K562 (cell line): ENCODE data around the gene CCDC85C. TPM values are rescaled to one million over a fixed set of nuclear protein-coding genes. Genes with fewer than 3 reads are reported as not detected.

Experiments
- ATAC-seq: fragments of 200-7000 bp; cut with Tn5 transposase; 3 replicates; pipeline ENCODE4 v1.9.1; 2020; ENCODE audit warnings: moderate library complexity
- BruUV-seq: library from RNA; stranded (reverse); fragments of 400-500 nt; replicated peaks from 2 replicates; lab custom pipeline; 2021; lab: Mats Ljungman, UMichigan
- CTCF ChIA-PET: fragments of 300-600 bp; formaldehyde crosslinking; extraction: SDS; loops from one replicate; lab custom pipeline; 2021; ENCODE audit warnings: low intra/inter-chr PET ratio; lab: Yijun Ruan, JAX
- POLR2A ChIA-PET: fragments of 300-600, 350-650 bp; sonication (Branson Sonifier 250); formaldehyde crosslinking; extraction: SDS; loops from one replicate; lab custom pipeline; 2021; ENCODE audit warnings: antibody characterized with exemption, inconsistent platforms; lab: Yijun Ruan, JAX
- DNase-seq, 4 experiments: peaks; one replicate each; pipeline versions ENCODE4 v3.0.0 to v3.0.0-alpha.2; 2011 to 2018; ENCODE audit warnings: low spot score in 3 of 4, mixed read lengths in 3 of 4; ENCODE audit errors: extremely low read depth in 1 of 4
- FAIRE-seq: peaks from 2 replicates; lab custom pipeline; 2011; peaks lifted over from hg19 to GRCh38; lab: Jason Lieb, UNC
- H2AFZ ChIP-seq: 2 replicates; pipeline ENCODE4 v1.6.0; 2011; ENCODE audit warnings: low read depth, low read length, control low read depth, inconsistent platforms
- H3K27ac ChIP-seq: fragments of 200-600 bp; 3 replicates; pipeline ENCODE4 v1.8.0; 2011; ENCODE audit warnings: low read depth, mild to moderate bottlenecking, control low read depth, inconsistent platforms, low read length, moderate library complexity, mixed read lengths; ENCODE audit errors: extremely low read depth
- H3K27me3 ChIP-seq, 2 experiments: fragments of 300-600 bp in 1 of 2; 2 replicates in 1 of 2; 3 replicates in 1 of 2; pipeline versions ENCODE4 v1.6.0 to v1.8.0; 2011; ENCODE audit warnings: inconsistent platforms in 2 of 2, low read length in 2 of 2, mild to moderate bottlenecking in 1 of 2, mixed read lengths in 1 of 2, moderate library complexity in 1 of 2; ENCODE audit not compliant: control insufficient read depth in 2 of 2, insufficient read depth in 2 of 2
- H3K36me3 ChIP-seq: fragments of 300-600 bp; 3 replicates; pipeline ENCODE4 v1.8.0; 2011; ENCODE audit warnings: mild to moderate bottlenecking, low read length, inconsistent platforms; ENCODE audit not compliant: control insufficient read depth, insufficient read depth
- H3K4me1 ChIP-seq, 2 experiments: fragments of 200-600 bp in 1 of 2; replicated peaks in 1 of 2; 2 replicates in 1 of 2; 3 replicates in 1 of 2; pipeline versions ENCODE4 v1.5.1 to v1.8.0; 2011; ENCODE audit warnings: inconsistent platforms in 2 of 2, low read length in 2 of 2, mild to moderate bottlenecking in 1 of 2, mixed read lengths in 1 of 2, moderate library complexity in 1 of 2; ENCODE audit not compliant: control insufficient read depth in 2 of 2, insufficient read depth in 2 of 2
- H3K4me2 ChIP-seq: 2 replicates; pipeline ENCODE4 v1.6.1; 2011; ENCODE audit warnings: low read length, control low read depth, inconsistent platforms, mixed read lengths; ENCODE audit not compliant: insufficient read depth
- H3K4me3 ChIP-seq: fragments of 200-600 bp; sonication (generic), shearing (Covaris generic); 2 replicates; pipeline ENCODE4 v1.5.1; 2016; ENCODE audit warnings: control low read depth, inconsistent platforms
- H3K79me2 ChIP-seq: fragments of 200-600 bp; 3 replicates; pipeline ENCODE4 v1.8.0; 2011; ENCODE audit warnings: low read length, inconsistent platforms; ENCODE audit not compliant: control insufficient read depth, insufficient read depth
- H3K9ac ChIP-seq, 2 experiments: 2 replicates each; pipeline versions ENCODE4 v1.6.0 to v1.6.1; 2011; ENCODE audit warnings: low read depth in 2 of 2, low read length in 2 of 2, control low read depth in 1 of 2, inconsistent platforms in 1 of 2, mild to moderate bottlenecking in 1 of 2, mixed read lengths in 1 of 2; ENCODE audit not compliant: insufficient read depth in 1 of 2
- H3K9me1 ChIP-seq: one replicate; pipeline ENCODE4 v1.6.0; 2011; ENCODE audit warnings: inconsistent platforms, mild to moderate bottlenecking, low read length, moderate library complexity; ENCODE audit not compliant: control insufficient read depth, insufficient read depth
- H3K9me3 ChIP-seq: replicated peaks from 2 replicates; pipeline ENCODE4 v1.5.1; 2011; ENCODE audit warnings: low read depth, low read length, inconsistent platforms; ENCODE audit not compliant: control insufficient read depth, insufficient read depth
- H4K20me1 ChIP-seq: replicated peaks from 2 replicates; pipeline ENCODE4 v1.6.1; 2011; ENCODE audit warnings: low read length, inconsistent platforms, mixed read lengths; ENCODE audit not compliant: control insufficient read depth, insufficient read depth
- DDX20 ChIP-seq: fragments of 450-650 bp; IDR thresholded peaks from 2 replicates; pipeline ENCODE4 v1.6.1; 2016; ENCODE audit warnings: missing genetic modification characterization, low read depth, mild to moderate bottlenecking, missing compliant biosample characterization, moderate library complexity
- MYBL2 ChIP-seq, 2 experiments: fragments of 450-650 bp in 1 of 2; sonication (generic) in 1 of 2; formaldehyde crosslinking in 1 of 2; IDR thresholded peaks; 2 replicates each; pipeline versions ENCODE4 v1.6.1 to v1.8.1; 2017 to 2022; ENCODE audit warnings: borderline replicate concordance in 1 of 2, inconsistent platforms in 1 of 2, low read depth in 1 of 2, mild to moderate bottlenecking in 1 of 2, missing genetic modification reagents in 1 of 2, moderate library complexity in 1 of 2
- RAD21 ChIP-seq, 2 experiments: fragments of 250-450 bp in 1 of 2; fragments of 450-650 bp in 1 of 2; sonication (Bioruptor Pico) in 1 of 2; formaldehyde crosslinking in 1 of 2; IDR thresholded peaks in 1 of 2; conservative IDR thresholded peaks in 1 of 2; 2 replicates each; pipeline versions ENCODE4 v1.4.0 to v1.8.0; 2020 to 2022; ENCODE audit warnings: mild to moderate bottlenecking in 2 of 2, moderate library complexity in 1 of 2
- TAF1 ChIP-seq: IDR thresholded peaks from 2 replicates; pipeline ENCODE4 v1.6.1; 2011; ENCODE audit warnings: mild to moderate bottlenecking, low read length, moderate library complexity; ENCODE audit not compliant: insufficient read depth, control insufficient read depth, severe bottlenecking; ENCODE audit errors: extremely low read depth
- TSC22D4 ChIP-seq: fragments of 450-650 bp; IDR thresholded peaks from 2 replicates; pipeline ENCODE4 v1.6.1; 2016; ENCODE audit warnings: missing genetic modification characterization, missing biosample characterization, control low read depth
- ZNF644 ChIP-seq: fragments of 200-800 bp; sonication (Bioruptor generic); IDR thresholded peaks from 2 replicates; pipeline ENCODE4 v1.6.1; 2016; ENCODE audit warnings: low read depth, missing genetic modification characterization, missing compliant biosample characterization
- WGBS: fragments of 100-300 bp; shearing (Covaris generic); methylation state at CpG from one replicate; pipeline ENCODE4 v1.1.6; 2016; ENCODE audit warnings: low coverage, mixed read lengths; ENCODE audit not compliant: insufficient coverage; ENCODE audit errors: missing lambda C conversion rate; 5-methylcytosine and 5-hydroxymethylcytosine counted together
- in situ Hi-C: fragments of 300-500 bp; cut with MboI; formaldehyde crosslinking; loops from 4 replicates; pipeline ENCODE4 v1.15.0; 2018; ENCODE audit warnings: inconsistent platforms, mixed read lengths
- intact Hi-C: fragments of 100-400 bp; cut with micrococcal nuclease; formaldehyde crosslinking; loops from 2 replicates; pipeline ENCODE4 v1.14.2; 2022
- polyA plus RNA-seq, 8 experiments: library from polyadenylated mRNA; depleted of rRNA in 4 of 8; stranded (reverse) in 5 of 8; unstranded in 3 of 8; fragments of >200 nt; fragmentation: Nextera tagmentation in 2 of 8; fragmentation: Illumina TruSeq in 1 of 8; extraction: Ambion mirVana in 2 of 8; extraction: Trizol in 1 of 8; gene quantifications; 2 replicates each; pipeline versions ENCODE4 v1.2.1 to v1.2.3, GENCODE V29; 2011 to 2014; ENCODE audit warnings: inconsistent platforms in 1 of 8, missing spikeins in 1 of 8
- total RNA-seq, 7 experiments: library from RNA; depleted of rRNA in 6 of 7; stranded (reverse); fragments of >200 nt in 6 of 7; fragmentation: Illumina TruSeq in 2 of 7; extraction: Trizol in 2 of 7; gene quantifications; 2 replicates each; pipeline versions ENCODE4 v1.2.1 to v1.2.3, GENCODE V29; 2011 to 2021; ENCODE audit warnings: low replicate concordance in 1 of 7
- TF ChIP-seq, protein P1 (sequence below): fragments of 200-800 bp; sonication (Bioruptor generic); IDR thresholded peaks from 2 replicates; pipeline ENCODE4 v1.6.1; 2016; ENCODE audit warnings: missing genetic modification characterization, missing compliant biosample characterization
- TF ChIP-seq, protein P2 (sequence below), 2 experiments: fragments of 250-450 bp in 1 of 2; fragments of 450-650 bp in 1 of 2; sonication (Bioruptor Pico) in 1 of 2; IDR thresholded peaks; 2 replicates each; pipeline versions ENCODE4 v1.6.1 to v1.8.0; 2016 to 2021; ENCODE audit warnings: mild to moderate bottlenecking in 2 of 2, moderate library complexity in 2 of 2, missing compliant biosample characterization in 1 of 2, missing genetic modification characterization in 1 of 2
- TF ChIP-seq, protein P3 (sequence below), 3 experiments: IDR thresholded peaks in 2 of 3; conservative IDR thresholded peaks in 1 of 3; 2 replicates each; pipeline ENCODE4 v1.5.1; 2011 to 2012; ENCODE audit warnings: low read length in 3 of 3, mild to moderate bottlenecking in 3 of 3, control low read depth in 2 of 3, improper control_type of control experiment in 1 of 3, inconsistent platforms in 1 of 3, low read depth in 1 of 3, mixed read lengths in 1 of 3, moderate library complexity in 1 of 3; ENCODE audit not compliant: insufficient read depth in 2 of 3

CCDC85C gene
- total and polyA plus RNA-seq, 9 of the 15 experiments (the other 6 are each of a cell fraction or from before 2014, with no cell fraction given): 0.18 to 22.0 (median 6.3) TPM

DNA sequence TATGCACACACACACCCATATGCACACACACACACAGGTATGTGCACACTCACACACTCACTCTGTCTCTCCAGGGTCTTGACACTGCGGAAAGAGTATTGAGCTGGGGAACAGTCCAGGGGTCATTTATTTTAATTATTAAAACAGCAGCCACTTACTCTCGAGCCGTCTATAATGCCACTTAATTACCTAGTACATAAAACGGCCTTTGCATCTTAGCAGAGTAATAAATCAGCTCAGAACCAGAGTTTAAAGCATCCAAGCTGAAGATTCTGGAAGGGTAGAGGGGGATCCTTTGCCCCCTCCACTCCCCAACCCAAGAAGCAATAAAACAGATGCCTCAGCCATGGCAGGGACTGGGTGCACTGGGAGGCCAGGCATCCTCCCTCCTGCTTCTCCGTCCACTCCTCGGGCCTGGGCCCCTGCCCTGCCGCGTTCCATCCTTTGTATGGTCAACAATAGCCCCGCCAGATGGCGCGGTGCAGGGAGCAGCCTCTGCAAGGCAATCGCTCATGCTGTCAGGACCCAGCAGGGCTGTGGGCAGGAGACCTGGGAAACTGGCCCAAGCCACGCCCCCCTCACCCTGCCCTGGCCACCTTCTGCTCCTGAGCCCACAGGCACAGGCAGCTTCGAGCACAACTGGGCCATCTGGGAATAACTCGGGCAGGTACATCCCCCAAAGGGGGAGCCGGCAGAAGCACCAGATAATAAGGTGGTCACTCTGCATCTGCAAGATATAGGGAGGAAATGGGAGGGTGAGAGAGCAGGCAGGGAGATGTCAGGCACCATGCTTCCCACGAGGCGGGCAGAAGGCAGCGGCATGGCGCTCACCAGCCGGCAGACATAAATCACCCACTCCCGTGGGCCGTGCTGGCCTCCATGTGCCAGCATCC lies 40.9 kb downstream of the CCDC85C start:
- WGBS: 27% methylated on average over 20 of the region's 23 CpGs
- no peak for TF ChIP-seq TAF1
- TF ChIP-seq DDX20 (tag): no peak
- TF ChIP-seq, protein P1, sequence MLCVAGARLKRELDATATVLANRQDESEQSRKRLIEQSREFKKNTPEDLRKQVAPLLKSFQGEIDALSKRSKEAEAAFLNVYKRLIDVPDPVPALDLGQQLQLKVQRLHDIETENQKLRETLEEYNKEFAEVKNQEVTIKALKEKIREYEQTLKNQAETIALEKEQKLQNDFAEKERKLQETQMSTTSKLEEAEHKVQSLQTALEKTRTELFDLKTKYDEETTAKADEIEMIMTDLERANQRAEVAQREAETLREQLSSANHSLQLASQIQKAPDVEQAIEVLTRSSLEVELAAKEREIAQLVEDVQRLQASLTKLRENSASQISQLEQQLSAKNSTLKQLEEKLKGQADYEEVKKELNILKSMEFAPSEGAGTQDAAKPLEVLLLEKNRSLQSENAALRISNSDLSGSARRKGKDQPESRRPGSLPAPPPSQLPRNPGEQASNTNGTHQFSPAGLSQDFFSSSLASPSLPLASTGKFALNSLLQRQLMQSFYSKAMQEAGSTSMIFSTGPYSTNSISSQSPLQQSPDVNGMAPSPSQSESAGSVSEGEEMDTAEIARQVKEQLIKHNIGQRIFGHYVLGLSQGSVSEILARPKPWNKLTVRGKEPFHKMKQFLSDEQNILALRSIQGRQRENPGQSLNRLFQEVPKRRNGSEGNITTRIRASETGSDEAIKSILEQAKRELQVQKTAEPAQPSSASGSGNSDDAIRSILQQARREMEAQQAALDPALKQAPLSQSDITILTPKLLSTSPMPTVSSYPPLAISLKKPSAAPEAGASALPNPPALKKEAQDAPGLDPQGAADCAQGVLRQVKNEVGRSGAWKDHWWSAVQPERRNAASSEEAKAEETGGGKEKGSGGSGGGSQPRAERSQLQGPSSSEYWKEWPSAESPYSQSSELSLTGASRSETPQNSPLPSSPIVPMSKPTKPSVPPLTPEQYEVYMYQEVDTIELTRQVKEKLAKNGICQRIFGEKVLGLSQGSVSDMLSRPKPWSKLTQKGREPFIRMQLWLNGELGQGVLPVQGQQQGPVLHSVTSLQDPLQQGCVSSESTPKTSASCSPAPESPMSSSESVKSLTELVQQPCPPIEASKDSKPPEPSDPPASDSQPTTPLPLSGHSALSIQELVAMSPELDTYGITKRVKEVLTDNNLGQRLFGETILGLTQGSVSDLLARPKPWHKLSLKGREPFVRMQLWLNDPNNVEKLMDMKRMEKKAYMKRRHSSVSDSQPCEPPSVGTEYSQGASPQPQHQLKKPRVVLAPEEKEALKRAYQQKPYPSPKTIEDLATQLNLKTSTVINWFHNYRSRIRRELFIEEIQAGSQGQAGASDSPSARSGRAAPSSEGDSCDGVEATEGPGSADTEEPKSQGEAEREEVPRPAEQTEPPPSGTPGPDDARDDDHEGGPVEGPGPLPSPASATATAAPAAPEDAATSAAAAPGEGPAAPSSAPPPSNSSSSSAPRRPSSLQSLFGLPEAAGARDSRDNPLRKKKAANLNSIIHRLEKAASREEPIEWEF (CRISPR knock-in tag): no peak
- no peak for TF ChIP-seq MYBL2 (IDR thresholded peaks at IDR 0.05; ENCODE audit: low read depth)
- no peak for TF ChIP-seq MYBL2 (CRISPR knock-in tag; IDR thresholded peaks at IDR 0.05; ENCODE audit: borderline replicate concordance)
- no peak for TF ChIP-seq ZNF644 (tag)
- TF ChIP-seq, protein P2, sequence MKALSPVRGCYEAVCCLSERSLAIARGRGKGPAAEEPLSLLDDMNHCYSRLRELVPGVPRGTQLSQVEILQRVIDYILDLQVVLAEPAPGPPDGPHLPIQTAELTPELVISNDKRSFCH (CRISPR knock-in tag; IDR thresholded peaks at IDR 0.05): no peak
- TF ChIP-seq, protein P2 (tag; IDR thresholded peaks at IDR 0.05): no peak
- no peak for TF ChIP-seq TSC22D4 (tag)
- peak; percentile 40 to 67; a peak in 3 of 4 replicates for TF ChIP-seq RAD21 (CRISPR knock-in tag; conservative IDR thresholded peaks at IDR 0.05 in 1 of 2, IDR thresholded peaks at IDR 0.05 in 1 of 2)
- TF ChIP-seq, protein P3, sequence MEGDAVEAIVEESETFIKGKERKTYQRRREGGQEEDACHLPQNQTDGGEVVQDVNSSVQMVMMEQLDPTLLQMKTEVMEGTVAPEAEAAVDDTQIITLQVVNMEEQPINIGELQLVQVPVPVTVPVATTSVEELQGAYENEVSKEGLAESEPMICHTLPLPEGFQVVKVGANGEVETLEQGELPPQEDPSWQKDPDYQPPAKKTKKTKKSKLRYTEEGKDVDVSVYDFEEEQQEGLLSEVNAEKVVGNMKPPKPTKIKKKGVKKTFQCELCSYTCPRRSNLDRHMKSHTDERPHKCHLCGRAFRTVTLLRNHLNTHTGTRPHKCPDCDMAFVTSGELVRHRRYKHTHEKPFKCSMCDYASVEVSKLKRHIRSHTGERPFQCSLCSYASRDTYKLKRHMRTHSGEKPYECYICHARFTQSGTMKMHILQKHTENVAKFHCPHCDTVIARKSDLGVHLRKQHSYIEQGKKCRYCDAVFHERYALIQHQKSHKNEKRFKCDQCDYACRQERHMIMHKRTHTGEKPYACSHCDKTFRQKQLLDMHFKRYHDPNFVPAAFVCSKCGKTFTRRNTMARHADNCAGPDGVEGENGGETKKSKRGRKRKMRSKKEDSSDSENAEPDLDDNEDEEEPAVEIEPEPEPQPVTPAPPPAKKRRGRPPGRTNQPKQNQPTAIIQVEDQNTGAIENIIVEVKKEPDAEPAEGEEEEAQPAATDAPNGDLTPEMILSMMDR (IDR thresholded peaks at IDR 0.05 in 2 of 3, conservative IDR thresholded peaks at IDR 0.05 in 1 of 3; ENCODE audit: insufficient read depth in 2 of 3, low read depth in 1 of 3, low read length in 3 of 3): peak; percentile 38 to 55 (median 54); a peak in 4 of 6 replicates

More for the DNA sequence above, 40.9 kb downstream of the CCDC85C start:
- H3K27ac ChIP-seq: no peak overlapping the region
- intact Hi-C loops: loop anchor here (1.0 kb wide), 1 partner anchor 66 kb away; no protein-coding TSS in a partner anchor
- H4K20me1 ChIP-seq: peaks cover 44% of the 10 kb centered on the region
- no peak overlapping the region for H3K4me2 ChIP-seq
- H3K9me3 ChIP-seq: no peaks in the 10 kb centered on the region
- no peaks in the 10 kb centered on the region for H3K36me3 ChIP-seq
- no peak overlapping the region for H3K4me3 ChIP-seq
- no peaks in the 10 kb centered on the region for H3K9me1 ChIP-seq
- in situ Hi-C loops: no loop called here
- no peaks in the 10 kb centered on the region for H3K27me3 ChIP-seq
- no peak overlapping the region for H2AFZ ChIP-seq
- DNase-seq: peak; percentile 43 to 66 (median 59)
- ATAC-seq: peak; percentile 98
- peaks cover 2 to 45% of the 10 kb centered on the region in 2 experiments; a peak in 4 of 5 replicates for H3K4me1 ChIP-seq
- ChIA-PET POLR2A (no interaction called here), CTCF (interaction anchor here (1.1 kb wide), 1 partner anchor 66 kb away, joined by 3 read pairs; no protein-coding TSS in a partner anchor)
- peak; percentile 60 for FAIRE-seq
- no peak overlapping the region for H3K9ac ChIP-seq
- BruUV-seq: no TSS peak
- H3K79me2 ChIP-seq: 0 out of 3 replicates have a peak, but pooled peaks cover 4% of the 10 kb centered on the region
